PFSK-1 (cell line): ENCODE data around the gene LCT.
A peak's percentile ranks its signal among the peaks of the same experiment; 100 is the strongest.

ENCODE experiments used
- FOXP2 ChIP-seq: optimal IDR thresholded peaks from 2 replicates; pipeline ENCODE3; 2011; ENCODE audit warnings: borderline replicate concordance, control low read depth, inconsistent platforms; ENCODE audit not compliant: insufficient read depth; ENCODE audit errors: extremely low read length, extremely low read depth
- POLR2AphosphoS5 ChIP-seq: IDR thresholded peaks from 2 replicates; pipeline ENCODE4 v1.6.1; 2012; ENCODE audit warnings: low read depth, mild to moderate bottlenecking, control low read depth, low read length, moderate library complexity
- REST ChIP-seq, 2 experiments: IDR thresholded peaks; 2 replicates each; pipeline versions ENCODE4 v1.6.1 to v1.8.0; 2011 to 2012; ENCODE audit warnings: low read depth in 2 of 2, low read length in 2 of 2, control low read depth in 1 of 2, inconsistent platforms in 1 of 2, mild to moderate bottlenecking in 1 of 2, moderate library complexity in 1 of 2; ENCODE audit not compliant: insufficient read depth in 1 of 2
- SIN3A ChIP-seq: IDR thresholded peaks from 2 replicates; pipeline ENCODE4 v1.6.1; 2012; ENCODE audit warnings: mild to moderate bottlenecking, low read length, moderate library complexity, borderline replicate concordance; ENCODE audit not compliant: insufficient read depth
- TAF1 ChIP-seq: IDR thresholded peaks from 2 replicates; pipeline ENCODE4 v1.6.1; 2012; ENCODE audit warnings: low read length, control low read depth, borderline replicate concordance; ENCODE audit not compliant: insufficient read depth

LCT gene

DNA sequence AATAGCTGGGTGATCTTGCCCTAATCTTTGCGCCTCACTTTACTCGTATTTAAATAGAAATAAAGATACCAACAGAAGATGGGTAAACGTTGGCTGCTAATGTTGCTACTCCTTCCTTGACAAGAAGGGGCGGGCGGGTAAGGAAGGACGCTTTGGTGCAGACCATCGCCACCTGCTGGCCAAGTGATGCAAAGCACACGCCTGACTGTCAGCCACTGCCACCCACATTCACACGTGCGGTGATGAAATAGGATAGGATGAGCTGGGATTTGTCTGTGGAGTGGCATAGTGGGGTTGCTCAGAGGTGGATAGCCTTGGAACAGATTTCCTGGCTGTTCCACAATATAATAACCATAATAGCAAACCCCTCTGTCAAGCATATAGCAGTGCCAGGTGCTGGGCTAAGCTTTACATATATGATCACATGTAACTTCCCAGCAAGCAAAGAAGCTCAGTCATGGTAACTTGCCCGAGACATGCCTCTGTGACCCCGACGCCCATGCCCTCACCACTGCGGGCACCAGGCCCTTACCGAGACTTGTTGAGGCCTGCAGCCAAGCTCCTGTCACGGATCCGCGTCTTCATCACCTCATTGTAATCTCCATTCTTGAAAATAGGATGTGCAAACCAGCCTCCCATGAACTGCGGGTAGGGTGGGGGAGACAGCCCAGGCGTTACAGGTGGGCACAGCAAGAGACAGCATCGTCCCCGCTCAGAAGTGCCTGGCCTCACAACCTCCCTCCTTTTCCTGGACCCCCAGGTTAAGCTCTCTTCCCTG is 39.3 kb downstream of the LCT start:
- TF ChIP-seq TAF1 = no peak
- peak; percentile 79 for TF ChIP-seq FOXP2
- TF ChIP-seq SIN3A = no peak
- no peak for TF ChIP-seq POLR2AphosphoS5
- no peak for TF ChIP-seq REST (IDR thresholded peaks at IDR 0.05; ENCODE audit: insufficient read depth in 1 of 2, low read depth in 2 of 2, low read length in 2 of 2)

DNA sequence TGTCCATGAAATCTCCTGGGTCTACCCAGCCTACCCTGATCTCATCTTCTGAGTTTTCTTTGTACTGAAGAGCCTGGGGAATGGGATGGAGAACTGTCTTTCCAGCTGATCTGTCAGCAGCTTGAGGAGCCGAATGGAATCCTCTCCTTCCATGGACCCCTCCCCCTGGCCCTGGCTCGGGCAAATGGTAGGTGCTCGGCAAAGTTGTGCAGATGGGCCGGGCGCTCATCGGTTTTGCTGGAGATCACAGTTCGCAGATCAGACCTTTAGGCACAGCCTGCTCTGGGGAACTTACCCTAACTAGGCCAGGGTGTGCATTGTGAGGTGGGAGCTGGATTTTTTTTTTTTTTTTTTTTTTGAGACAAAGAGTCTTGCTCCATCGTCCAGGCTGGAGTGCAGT is 40.4 kb downstream of the LCT start:
- no peak for TF ChIP-seq POLR2AphosphoS5
- TF ChIP-seq FOXP2 = no peak
- TF ChIP-seq REST (IDR thresholded peaks at IDR 0.05; ENCODE audit: insufficient read depth in 1 of 2, low read depth in 2 of 2, low read length in 2 of 2) = no peak
- TF ChIP-seq SIN3A = no peak
- TF ChIP-seq TAF1 = no peak

GRCh38 chr2:135792401-135793150 is 44.4 kb downstream of the LCT start:
- TF ChIP-seq REST (IDR thresholded peaks at IDR 0.05; ENCODE audit: insufficient read depth in 1 of 2, low read depth in 2 of 2, low read length in 2 of 2) (no peak), FOXP2 (no peak), SIN3A (no peak), TAF1 (no peak), POLR2AphosphoS5 (no peak)

DNA sequence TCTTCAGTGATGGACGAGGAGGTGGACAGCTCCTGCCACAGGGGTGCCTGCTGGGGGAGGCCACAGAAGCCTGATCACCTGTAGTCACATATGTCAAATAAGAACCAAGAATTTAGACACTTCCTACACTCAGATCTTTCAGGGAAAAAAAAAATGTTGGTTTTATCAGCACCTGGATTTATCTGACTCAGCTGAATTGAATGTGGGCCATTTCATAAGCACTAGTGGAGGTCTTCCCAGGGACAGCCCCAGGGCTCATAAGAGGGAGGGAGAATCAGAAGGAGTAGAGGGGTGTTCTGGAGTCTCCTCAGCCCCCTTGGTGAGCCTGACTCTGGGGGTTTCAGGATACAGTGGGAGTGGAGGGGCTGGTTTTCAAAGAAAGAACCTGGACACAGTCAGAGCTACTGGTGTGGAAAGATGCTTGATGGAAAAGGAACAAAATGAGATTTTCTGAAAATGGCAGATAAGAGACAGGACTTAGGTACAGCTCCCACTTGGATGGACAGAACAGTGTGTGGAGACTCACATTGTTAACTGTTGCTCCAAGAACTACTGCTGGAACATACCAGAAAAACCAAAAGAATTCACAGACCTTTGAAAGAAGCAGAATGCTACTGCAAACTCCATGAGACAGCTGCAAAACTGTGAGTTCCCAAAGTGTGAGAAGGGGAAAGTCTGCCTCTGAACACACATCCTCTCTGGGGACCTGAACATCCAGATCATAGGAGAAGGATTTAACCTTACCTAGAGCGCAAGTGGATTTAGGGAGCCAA is 45.4 kb downstream of the LCT start:
- no peak for TF ChIP-seq SIN3A
- no peak for TF ChIP-seq FOXP2
- no peak for TF ChIP-seq REST (IDR thresholded peaks at IDR 0.05; ENCODE audit: insufficient read depth in 1 of 2, low read depth in 2 of 2, low read length in 2 of 2)
- no peak for TF ChIP-seq TAF1
- no peak for TF ChIP-seq POLR2AphosphoS5
